ENCODE data around the gene CD68.
"Not testable (repeated sequence)": the region's sequence is repeated elsewhere in the genome, so short reads cannot be mapped to it uniquely, and the experiment has no call there.

The CD68 gene

DNA sequence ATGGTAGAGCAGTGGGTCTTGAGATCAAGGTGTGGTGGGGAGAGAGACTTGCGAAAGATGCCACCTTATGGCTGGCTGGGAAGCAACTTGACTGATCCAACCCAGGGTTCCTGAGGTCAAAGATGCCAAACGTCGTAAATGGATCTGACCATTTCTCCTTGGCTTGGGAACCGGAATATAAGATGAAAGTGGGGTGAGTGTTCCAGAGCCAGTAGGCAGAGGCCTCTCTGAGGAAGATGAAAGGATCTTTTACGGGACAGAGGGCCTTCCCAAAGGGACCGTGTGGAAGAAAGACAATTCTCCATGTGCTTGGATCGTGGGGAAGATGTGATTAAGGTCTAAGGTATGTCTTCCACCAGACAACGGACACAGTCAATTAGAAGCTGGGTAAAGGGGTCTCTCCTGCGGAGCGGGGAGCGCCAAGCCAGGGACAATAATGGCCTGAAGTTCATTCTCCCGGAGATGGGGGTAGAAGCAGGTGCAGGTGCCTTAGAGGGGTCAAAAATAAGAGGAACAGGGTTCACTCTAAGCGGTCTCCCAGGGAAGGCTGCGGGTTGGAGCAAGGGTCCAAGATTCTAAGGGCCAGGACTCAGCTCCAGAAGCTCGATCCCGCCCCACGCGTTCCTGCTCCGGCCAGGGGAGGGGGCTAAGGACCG is 34.5 kb downstream of the CD68 start:
- no peak for DNase-seq

GRCh38 chr17:7614425-7615264 is 35.2 kb downstream of the CD68 start, which contains the start of gene FXR2:
FXR2 (minus strand) TSS chr17:7614897; CDS start chr17:7614532, 365 bp downstream.
- DNase-seq: peak; percentile 98

DNA sequence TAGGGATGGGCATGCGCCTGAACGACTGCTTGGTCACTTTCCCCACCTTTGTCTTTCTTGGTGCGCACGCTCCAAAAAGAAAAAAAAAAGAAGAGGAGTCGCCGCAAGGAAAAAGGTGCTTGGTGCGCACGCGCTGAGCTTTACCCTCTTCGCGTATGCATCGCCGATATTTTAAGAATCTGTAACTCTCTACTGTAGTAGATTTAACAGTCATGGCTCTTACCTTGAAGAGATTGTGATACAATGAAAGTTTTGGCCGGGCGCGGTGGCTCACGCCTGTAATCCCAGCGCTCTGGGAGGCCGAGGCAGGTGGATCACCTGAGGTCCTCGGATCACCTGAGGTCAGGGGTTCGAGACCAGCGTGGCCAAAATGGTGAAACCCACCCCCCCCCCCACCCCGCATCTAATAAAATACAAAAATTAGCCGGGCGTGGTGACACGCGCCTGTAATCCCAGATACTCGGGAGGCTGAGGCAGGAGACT is 35.9 kb downstream of the CD68 start:
- DNase-seq: no peak

- no peak for DNase-seq
These were observed 39.2 kb downstream of the CD68 start for GRCh38 chr17:7618608-7619007.

DNA sequence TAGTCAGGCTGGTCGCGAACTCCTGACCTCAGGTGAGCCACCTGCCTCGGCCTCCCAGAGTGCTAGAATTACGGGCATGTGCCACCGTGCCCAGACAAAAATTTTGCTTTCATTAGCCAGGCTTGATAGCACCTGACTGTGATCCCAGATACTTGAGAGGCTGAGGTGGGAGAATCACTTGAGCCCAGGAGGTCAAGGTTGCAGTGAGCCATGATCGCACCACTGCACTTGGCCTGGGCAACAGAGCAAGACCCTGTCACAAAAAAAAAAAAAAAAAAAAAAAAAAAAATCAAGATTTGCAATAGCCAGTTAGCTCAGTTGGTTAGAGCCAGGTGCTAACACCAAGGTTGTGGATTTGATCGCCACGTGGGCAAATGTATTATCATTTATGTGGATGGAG is 41.4 kb downstream of the CD68 start:
- no peak for DNase-seq

DNA sequence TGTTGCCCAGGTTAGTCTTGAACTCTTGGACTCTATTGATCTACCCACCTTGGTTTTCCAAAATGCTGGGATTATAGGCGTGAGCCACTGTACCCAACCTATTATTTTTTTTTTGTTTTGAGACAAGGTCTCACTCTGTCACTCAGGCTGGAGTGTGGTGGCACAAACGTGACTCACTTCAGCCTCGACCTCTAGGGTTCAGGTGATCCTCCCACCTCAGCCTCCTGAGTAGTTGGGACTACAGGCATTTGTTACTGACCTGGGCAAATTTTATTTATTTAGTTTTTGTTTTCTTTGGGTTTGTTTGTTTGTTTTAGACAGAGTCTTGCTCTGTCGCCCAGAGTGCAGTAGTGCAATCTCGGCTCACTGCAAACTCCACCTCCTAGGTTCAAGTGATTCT is 44.2 kb downstream of the CD68 start:
- no peak for DNase-seq

DNA sequence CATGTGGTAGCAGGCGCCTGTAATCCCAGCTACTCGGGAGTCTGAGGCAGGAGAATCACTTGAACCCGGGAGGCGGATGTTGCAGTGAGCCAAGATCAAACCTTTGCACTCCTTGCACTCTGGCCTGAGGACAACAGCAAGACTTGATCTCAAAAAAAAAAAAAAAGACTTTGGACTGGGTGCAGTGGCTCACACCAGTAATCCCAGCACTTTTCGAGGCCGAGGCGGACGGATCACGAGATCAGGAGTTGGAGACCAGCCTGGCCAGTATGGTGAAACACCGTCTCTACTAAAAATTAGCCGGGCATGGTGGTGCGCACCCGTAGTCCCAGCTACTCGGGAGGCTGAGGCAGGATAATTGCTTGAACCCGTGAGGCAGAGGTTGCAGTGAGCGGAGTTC is 46.3 kb downstream of the CD68 start:
- DNase-seq: not testable (repeated sequence)

DNA sequence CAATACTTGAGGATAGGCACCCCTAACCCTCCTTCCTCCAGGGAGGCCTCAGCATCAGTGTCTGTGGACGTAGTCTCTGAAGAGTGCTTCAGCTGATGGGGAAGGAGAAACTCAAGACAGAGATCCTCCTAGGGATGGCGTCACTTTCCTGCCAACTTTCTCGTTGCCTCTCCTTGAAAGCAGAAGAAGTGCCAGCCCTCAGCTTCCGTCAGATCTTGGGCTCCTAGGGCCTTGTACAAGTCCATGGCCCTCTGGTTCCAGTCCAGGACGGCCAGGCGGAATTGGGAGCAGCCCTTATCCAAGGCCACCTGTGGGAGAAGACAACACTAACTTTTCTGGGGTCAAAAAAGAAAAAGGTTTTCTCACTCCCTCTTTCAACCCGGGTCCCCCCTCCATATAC is 46.9 kb downstream of the CD68 start:
- DNase-seq: no peak

- DNase-seq: no peak
These were observed 47.5 kb downstream of the CD68 start for GRCh38 chr17:7626956-7627249.

GRCh38 chr17:7627250-7628121 is 48.0 kb downstream of the CD68 start, which contains the start of gene SAT2:
SAT2 (minus strand) TSS chr17:7627821; CDS start chr17:7627635, 186 bp downstream.
- peak; percentile 93 for DNase-seq

DNA sequence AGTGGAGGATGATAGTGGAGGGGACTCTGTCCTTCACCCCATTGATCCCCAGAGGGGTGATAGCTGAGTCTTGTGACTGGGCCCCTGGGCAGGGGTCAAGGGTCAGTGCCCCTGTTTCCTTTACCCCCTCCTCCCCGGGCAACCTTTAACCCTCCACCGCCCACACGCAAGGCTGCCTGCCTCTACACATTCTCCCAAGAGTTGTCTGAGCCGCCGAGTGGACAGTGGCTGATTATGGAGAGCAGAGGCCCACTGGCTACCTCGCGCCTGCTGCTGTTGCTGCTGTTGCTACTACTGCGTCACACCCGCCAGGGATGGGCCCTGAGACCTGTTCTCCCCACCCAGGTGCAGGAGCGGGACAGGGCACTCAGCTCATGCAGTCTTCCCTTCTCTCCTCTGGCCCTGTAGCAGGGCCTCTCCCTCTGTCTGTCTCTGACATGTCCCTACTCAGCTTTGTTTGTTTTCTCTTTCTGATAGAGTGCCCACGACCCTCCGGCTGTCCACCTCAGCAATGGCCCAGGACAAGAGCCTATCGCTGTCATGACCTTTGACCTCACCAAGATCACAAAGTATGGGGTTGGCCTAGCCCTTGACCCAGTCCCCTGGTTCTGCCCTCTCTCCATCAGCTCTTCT is 50.6 kb downstream of the CD68 start, which contains the start of gene SHBG:
Gene SHBG (plus strand): TSS at position 197 of the 633 bp plus-strand sequence. CDS start 38 bp downstream, at position 235.
- no peak for DNase-seq

All from CD4-positive, alpha-beta T cell treated with Interleukin-17A for 4 hours (primary cell).